GM19372 (cell line): ENCODE results near the gene ATP5F1C.
"Not testable (repeated sequence)": the region's sequence is repeated elsewhere in the genome, so short reads cannot be mapped to it uniquely, and the experiment has no call there.

Source experiments
- ATAC-seq: cut with Tn5 transposase; IDR thresholded peaks from one replicate; pipeline ENCODE4 v1.9.1; 2021; ENCODE audit warnings: mild to moderate bottlenecking, low read depth, moderate library complexity; ENCODE audit not compliant: unreplicated experiment

The ATP5F1C gene

GRCh38 chr10:7787857-7788638 lies at the start of gene ATP5F1C, which contains the start of gene KIN:
Gene ATP5F1C (plus strand): TSS chr10:7788177. CDS start chr10:7788208, 31 bp downstream.
Gene KIN (minus strand): TSS chr10:7787993. CDS start chr10:7787933, 60 bp downstream.
- ATAC-seq = peak; percentile 92

DNA sequence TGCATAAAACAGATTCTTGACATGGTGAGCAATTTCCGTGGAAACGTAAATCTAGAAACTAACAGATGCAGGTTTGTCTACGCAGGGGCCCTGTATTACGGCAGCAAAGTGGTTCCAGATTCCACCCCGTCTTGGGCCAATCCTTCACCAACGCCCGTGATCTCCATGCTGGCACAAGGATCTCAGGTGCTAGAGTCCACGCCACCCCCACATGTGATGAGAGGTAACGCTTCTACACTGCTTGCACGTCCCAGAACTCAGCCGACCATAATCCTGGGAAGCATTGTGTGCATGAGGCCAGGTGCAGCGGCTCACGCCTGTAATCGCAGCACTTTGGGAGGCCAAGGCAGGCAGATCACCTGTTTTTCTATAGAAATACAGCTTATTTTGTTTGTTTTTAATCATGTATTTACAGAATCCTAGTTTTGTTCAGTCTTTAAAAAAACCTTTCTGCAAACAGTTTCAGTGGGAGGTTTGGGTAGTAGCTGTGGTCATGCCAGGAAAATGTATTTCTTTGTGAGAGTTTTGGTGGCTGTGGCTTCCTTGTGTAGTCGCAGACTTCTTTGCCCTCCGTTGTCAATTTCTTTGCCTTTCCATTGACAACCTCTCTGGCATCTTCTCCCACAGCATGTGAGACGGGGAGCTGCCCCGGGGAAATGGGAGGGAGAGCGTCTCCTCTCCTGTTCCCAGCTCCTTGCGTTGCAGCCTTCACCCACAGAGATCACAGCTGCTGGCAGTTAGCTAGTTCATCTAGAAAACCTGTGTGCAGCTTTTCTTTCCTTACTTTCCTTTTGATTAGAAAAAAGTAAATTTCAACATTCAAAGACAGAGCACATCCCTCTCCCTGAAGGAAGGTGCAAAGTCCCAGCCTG lies 49.2 kb upstream of the ATP5F1C start:
- no peak for ATAC-seq

DNA sequence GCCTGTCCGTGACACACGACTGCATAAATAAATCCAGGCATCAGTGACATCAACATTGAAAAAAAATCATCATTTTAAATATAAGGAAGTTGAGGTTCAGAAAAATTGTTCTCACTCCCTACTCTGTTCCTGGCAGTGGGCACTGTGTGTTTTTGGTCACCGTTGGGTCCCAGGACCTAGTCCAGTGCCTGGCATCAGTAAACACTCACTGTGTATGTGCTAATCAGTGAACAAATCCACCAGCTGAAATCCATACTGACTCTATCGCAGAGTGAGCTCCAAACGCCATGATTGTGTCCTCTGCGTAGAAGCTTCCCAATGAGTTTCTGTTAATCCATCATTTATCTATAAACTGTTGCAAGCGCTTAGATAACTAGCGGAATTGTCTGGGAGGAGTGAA lies 43.7 kb upstream of the ATP5F1C start:
- no peak for ATAC-seq

DNA sequence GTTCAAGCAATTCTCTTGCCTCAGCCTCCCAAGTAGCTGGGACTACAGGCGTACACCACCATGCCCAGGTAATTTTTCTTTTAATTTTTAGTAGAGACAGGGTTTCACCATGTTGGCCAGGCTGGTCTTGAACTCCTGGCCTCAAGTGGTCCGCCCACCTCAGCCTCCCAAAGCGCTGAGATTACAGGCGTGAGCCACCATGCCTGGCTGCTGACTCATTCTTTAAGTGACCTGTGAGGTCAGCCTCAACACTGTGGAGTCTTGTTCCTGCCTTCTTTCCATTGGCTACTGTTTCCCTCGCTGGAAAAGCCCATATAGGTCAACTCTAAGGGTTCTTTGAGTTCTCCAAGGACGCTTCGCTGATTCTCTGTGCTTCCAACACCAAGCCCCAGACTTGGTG lies 39.3 kb upstream of the ATP5F1C start:
- not testable (repeated sequence) for ATAC-seq

DNA sequence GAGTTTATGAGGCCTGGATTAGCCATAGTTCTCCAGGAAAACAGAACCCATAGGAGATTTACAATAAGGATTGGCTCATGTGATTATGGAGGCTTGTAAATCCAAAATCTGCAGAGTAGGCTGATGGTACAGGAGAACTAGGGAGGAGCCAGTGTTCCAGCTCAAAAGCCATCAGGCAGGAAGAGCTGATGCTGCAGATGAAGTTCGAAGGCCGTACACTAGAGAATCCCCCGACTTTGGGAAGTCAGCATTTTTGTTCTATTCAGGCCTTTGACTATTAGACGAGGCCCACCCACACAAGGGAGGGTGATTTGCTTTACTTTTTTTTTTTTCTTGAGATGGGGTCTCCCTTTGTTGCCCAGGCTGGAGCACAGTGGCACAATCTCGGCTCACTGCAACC lies 37.8 kb upstream of the ATP5F1C start:
- ATAC-seq = no peak

- ATAC-seq = no peak
Measured at GRCh38 chr10:7752251-7752650, 35.7 kb upstream of the ATP5F1C start.

DNA sequence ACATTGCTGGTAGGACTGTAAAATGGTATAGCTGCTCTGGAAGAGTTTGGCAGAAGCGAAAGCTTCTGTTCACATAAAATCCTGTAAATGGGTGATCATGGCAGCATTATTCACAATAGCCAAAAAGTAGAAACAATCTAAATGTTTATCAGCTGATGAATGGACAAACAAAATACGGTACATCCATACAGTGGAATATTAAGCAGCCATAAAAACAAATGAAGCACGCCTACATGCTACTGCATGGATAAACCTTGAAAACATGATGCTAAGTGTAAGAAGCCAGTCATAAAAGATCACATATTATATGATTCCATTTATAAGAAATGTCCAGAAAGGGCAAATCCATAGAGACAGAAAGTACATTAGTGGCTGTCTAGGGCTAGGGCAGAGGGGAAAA lies 32.9 kb upstream of the ATP5F1C start:
- no peak for ATAC-seq

GRCh38 chr10:7756360-7756992 lies 31.5 kb upstream of the ATP5F1C start:
- ATAC-seq = no peak

DNA sequence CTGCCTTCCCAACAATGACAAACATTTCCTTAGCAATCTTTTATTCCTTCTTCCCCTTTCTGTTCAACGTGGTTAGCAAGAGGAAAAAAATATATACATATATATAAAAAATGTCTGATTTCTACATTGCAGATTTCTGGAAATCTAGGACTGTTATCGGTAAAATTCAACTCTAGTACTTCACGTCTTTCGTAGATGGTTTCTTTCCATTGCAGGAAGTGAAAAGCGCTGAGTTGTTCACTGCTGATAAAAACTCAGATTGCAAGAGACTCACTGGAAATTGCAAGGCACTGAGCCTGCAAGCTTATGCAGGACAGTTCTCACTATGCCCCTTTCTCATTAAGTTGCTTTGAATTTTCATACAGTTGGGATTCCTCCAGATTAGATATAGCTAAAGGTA lies 24.0 kb upstream of the ATP5F1C start:
- no peak for ATAC-seq

DNA sequence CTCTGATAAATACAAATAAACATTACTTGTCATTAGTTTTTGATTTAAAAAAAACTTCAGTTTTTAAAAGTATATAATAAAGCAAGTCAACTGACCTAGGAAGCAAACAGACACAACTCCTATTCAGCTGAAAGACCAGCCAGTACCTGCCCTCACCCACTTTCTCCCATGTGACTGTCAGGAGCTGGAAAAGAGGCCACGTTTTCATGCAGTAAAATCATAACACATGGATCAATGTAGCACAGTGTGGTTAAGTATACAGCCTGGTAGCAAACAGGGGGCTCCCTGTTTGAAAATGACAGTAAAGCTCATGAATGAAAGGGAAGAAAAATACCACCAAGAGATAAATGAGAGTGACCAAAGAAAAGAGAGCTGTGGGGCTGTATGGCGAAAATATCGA lies 21.7 kb upstream of the ATP5F1C start:
- ATAC-seq = no peak

DNA sequence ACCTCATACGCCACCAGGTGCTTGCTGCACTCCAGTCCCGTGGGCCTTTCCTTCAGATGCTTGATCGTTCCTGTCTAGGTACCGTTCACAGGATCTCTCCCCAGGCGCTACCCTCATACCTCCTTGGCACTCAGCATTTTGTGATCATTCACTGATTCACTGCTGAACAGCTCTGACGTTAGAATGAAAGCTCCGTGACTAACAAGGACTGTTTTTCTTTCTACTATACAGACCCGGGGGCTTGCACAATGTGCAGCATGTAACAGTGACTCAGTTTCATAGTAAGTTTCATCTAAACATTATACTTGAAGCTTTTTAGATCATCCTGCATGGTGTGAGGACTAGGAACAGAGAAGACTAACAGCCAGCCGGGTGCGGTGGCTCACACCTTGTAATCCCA lies 20.8 kb upstream of the ATP5F1C start:
- no peak for ATAC-seq

- no peak for ATAC-seq
Measured at GRCh38 chr10:7768417-7768816, 19.6 kb upstream of the ATP5F1C start.

DNA sequence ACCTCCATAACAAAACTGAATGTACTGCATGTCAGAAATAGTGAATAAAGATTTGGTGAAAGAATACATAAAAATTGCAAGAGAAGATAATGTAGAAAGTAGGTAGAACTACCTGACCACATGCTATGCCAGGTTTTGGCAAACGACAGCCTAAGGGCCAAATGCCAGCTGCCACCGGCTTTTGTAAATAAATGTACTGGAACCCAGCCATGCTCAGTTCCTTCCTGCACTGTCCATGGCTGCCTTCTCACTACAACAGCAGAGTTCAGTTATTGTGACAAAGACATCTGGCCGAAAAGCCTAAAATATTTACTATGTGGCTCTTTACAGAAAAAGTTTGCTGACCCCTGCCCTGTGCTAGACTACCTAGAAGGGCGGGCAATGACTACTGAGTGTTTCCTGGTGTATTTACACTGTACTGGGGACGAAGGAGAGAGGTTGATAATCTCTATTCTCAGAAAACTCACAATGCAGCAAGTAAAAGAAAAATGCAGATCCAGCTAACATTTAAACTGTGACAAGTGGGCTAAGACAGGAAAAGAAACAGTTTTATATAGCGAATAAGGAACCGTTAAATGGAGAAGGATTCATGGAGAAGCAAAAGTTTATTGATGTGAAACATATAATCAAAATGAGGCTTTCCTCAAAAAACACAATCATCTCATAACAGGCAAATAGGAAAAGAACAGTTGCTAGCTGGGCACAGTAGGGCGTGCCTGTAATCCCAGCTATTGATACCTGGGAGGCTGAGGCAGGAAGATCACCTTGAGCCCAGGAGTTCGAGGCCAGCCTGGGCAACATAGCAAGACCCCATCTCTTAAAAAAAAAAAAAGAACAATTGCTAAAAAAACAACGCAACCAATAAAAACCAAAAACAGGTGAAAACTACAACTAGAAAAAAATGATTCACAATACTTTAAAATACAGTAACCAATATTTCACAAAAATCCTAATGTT lies 13.9 kb upstream of the ATP5F1C start:
- no peak for ATAC-seq

DNA sequence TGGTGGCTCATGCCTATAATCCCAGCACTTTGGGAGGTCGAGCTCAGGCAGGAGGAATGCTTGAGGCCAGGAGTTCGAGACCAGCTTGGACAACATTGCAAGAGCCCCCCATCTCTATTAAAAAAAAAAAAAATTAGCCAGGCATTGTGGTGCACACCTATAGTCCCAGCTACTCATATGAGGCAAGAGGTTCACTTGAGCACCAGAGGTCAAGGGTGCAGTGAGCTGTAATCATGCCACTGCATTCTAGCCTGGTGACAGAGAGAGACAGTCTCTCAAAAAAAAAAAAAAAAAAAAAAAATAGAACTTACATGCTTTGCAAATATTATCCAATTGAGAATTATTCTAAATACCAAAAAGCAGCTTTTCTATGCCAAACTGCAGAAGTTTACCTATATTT lies 11.2 kb upstream of the ATP5F1C start:
- ATAC-seq = no peak

DNA sequence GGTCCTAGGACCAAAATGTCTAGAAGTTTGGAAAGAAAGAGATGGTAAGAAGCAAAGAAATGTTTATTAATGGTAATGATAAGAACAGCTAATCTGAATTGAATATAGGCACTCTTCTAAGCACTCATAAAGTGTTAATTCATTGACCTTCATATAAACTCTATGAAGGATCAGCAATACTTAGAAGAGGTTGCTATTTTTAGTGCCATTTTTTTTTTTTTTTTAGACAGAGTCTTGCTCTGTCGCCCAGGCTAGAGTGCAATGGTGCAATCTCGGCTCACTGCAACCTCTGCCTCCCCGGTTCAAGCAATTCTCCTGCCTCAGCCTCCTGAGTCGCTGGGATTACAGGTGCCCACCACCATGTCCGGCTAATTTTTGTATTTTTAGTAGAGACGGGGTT lies 5.8 kb upstream of the ATP5F1C start:
- not testable (repeated sequence) for ATAC-seq

DNA sequence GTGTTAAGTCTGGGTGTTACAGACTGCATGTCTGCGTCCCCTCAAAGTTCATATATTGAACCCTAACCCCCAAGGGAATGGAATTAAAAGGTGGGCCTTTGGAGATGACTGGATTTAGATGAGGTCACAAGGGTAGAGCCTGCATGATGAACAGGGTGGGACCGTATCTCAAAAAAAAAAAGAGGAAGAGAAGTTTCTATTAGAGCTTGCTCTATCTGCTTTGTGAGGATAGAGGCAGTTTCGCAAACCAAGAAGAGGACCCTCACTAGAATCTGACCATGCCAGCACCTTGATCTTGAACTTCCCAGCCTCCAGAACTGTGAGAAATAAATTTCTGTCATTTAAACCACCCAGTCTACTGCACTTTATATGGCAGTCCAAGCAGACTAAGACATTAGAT lies 1.5 kb upstream of the ATP5F1C start:
- ATAC-seq = no peak

- ATAC-seq = peak; percentile 6
Measured at GRCh38 chr10:7787150-7787856, 674 bp upstream of the ATP5F1C start.

- peak; percentile 6 for ATAC-seq
Measured at GRCh38 chr10:7788639-7789286, 786 bp downstream of the ATP5F1C start.

DNA sequence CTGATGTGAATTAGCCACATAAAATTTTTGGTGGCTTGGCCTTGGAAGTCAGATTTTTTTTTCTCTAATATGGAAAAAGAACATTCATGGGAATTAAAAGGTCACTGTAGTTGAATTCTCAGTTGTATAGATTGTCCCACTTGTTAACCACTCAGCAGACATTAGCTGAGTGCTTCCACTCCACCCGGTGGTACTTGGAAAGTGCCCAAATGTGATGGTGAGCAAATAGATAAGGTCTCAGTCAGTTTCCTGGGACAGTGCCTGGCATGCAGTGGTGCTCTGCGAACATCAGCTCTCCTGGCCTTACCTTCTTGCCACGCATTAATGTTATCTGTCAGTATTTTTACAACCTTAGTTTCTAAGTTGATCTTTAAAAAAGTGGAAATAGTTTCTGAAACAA lies 1.4 kb downstream of the ATP5F1C start:
- ATAC-seq = no peak
